HG03469 (cell line): ENCODE measurements around the gene PPP6R1.

Experiments used
- ATAC-seq: cut with Tn5 transposase; IDR thresholded peaks from one replicate; pipeline ENCODE4 v1.9.1; 2021; ENCODE audit warnings: mild to moderate bottlenecking, moderate library complexity, moderate number of reproducible peaks; ENCODE audit not compliant: unreplicated experiment

The PPP6R1 gene

GRCh38 chr19:55261671-55262126 lies 2.9 kb upstream of the PPP6R1 start:
- no peak for ATAC-seq

GRCh38 chr19:55259540-55260210 lies 858 bp upstream of the PPP6R1 start:
- no peak for ATAC-seq

GRCh38 chr19:55258476-55258827 lies 365 bp downstream of the PPP6R1 start:
- no peak for ATAC-seq

GRCh38 chr19:55257461-55258420 lies 1.1 kb downstream of the PPP6R1 start:
- ATAC-seq: no peak

- no peak for ATAC-seq
These were observed 2.0 kb downstream of the PPP6R1 start for GRCh38 chr19:55256562-55257460.

- ATAC-seq: no peak
These were observed 3.0 kb downstream of the PPP6R1 start for GRCh38 chr19:55255618-55256423.

GRCh38 chr19:55254625-55254977 lies 4.2 kb downstream of the PPP6R1 start:
- no peak for ATAC-seq

GRCh38 chr19:55253842-55254624 lies 4.8 kb downstream of the PPP6R1 start:
- ATAC-seq: no peak

- no peak for ATAC-seq
These were observed 5.8 kb downstream of the PPP6R1 start for GRCh38 chr19:55252760-55253663.

- no peak for ATAC-seq
These were observed 7.3 kb downstream of the PPP6R1 start for GRCh38 chr19:55251341-55252081.

GRCh38 chr19:55250262-55251036 lies 8.4 kb downstream of the PPP6R1 start:
- no peak for ATAC-seq

- no peak for ATAC-seq
These were observed 9.0 kb downstream of the PPP6R1 start for GRCh38 chr19:55249841-55250240.

GRCh38 chr19:55248704-55249103 lies 10.1 kb downstream of the PPP6R1 start:
- no peak for ATAC-seq

- ATAC-seq: no peak
These were observed 10.6 kb downstream of the PPP6R1 start for GRCh38 chr19:55248166-55248675.

- no peak for ATAC-seq
These were observed 11.2 kb downstream of the PPP6R1 start for GRCh38 chr19:55247621-55248099.
